ENCODE data around the gene ING4.

The ING4 gene

DNA sequence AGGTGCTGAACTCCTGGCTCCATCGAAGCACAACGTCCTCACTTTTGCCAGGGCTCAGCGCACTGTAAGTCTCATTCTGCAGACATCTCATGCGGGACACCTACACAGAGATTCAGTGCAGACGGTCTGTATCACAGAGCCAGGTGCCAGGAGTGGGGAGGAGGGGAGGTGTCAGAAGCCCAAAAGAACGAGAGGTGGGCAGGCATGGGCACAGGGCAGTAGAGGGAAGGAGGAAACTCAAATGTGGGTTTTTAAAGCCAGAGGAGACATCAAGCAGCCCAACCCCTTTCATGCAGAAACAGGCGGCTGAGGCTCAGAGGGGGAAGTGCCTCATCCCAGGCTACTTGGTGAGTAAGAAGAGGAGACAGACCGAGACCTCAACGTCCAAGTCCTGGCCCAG lies 24.6 kb downstream of the ING4 start:
- no peak for DNase-seq (ENCODE audit: low read depth in 2 of 2, low spot score in 1 of 2)

DNA sequence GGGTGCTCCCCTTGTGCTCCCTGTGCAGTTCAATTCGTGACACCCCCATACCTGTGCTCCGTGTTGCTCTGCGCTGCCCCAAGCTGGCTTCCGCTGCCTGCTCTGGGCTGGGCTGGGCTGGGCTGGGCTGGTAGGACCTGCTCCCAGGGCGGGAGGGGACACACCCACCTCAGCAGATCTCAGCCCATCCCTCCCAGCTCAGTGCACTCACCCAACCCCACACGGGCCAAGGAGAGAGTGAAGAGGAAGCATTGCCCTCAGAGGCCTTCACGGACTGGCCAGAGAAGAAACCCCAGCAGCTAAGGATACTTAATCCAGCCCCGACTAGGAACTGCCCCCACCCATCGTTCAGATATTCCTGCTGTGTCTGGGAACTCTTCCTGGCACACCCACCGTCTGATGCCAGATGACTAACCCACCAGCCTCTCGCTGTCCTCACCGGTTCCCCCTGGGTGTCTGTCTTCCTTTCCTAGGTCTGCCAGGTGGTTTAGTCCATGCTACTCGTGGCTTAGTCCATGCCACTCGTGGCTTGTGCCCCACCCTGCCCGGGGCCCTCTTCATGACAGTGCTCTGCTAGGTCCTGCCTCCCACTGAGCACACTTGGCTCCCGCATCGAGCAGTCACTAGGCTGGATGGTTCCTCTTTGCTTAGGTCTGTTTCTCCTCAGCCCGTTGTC lies 26.9 kb downstream of the ING4 start, which contains the start of gene LPAR5:
TSS of gene LPAR5 (minus strand) at position 104 of the 676 bp plus-strand sequence. CDS start 14,711 bp downstream, outside the sequence.
- no peak for DNase-seq (ENCODE audit: low read depth in 2 of 2, low spot score in 1 of 2)

- DNase-seq (ENCODE audit: low read depth in 2 of 2, low spot score in 1 of 2), result peak in 1 of 2 donors; percentile 52
Measured at GRCh38 chr12:6635375-6635855, 27.5 kb downstream of the ING4 start.

DNA sequence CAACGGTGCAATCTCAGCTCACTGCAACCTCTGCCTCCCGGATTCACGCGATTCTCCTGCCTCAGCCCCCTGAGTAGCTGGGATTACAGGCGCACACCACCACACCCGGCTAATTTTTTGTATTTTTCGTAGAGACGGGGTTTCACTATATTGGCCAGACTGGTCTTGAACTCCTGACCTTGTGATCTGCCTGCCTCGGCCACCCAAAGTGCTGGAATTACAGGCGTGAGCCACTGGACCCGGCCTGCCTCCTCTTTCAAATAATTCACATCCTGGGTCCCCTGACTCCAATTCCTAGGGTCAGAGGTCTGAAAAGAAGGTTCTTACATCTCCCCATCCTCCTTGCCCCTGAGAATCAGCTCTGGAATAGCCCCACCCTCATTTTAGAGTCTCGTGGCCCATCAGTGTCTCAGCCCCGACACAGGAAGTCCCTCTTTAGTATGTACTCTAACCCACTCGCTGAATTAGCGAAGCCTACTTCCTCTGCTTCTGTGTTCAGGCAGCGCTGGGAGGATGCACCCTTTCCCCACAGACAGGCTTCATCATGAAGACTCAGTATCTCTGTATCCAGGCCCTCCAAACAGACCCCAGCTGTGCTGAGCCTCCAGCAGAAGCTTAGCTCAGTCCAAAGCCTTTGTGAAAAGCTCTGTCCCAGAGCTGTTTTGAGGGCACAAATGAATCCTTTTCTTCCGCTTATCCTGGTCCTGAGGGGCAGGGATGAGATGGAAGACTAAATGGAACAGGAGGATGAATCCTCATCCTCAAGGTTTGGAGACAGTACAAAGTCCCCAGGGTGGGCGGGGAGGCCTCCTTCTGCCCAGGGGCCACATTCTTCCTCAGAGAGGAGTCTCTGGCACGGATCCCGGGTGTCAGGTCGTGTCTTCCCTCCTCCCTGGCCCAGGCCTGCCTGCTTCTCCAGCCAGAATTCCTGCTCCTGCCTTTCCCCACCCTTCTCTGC lies 30.6 kb downstream of the ING4 start:
- DNase-seq (ENCODE audit: low read depth in 2 of 2, low spot score in 1 of 2), result no peak

DNA sequence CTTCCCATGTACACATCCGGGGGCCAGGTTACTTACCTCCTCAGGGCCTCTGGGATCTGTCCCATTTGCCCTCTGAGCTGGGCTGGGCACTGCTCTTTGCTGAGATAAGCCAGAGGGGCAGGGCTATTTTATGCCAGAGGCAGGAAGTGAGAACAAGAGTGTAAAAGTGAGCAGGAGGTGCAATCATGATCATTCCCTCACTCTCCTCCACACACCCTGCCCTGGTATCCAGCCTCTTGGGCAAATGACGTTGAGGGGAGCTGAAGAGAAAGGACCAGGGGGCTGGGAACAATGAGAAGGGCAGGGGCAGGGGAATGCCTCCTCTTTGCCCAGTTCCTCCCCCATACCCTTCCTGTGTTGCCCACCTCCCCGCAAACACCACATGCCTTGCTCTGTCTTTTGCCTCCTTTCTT lies 31.4 kb downstream of the ING4 start:
- DNase-seq (ENCODE audit: low read depth in 2 of 2, low spot score in 1 of 2), result no peak

- DNase-seq (ENCODE audit: low read depth in 2 of 2, low spot score in 1 of 2), result no peak
Measured at GRCh38 chr12:6630736-6631135, 32.2 kb downstream of the ING4 start.

DNA sequence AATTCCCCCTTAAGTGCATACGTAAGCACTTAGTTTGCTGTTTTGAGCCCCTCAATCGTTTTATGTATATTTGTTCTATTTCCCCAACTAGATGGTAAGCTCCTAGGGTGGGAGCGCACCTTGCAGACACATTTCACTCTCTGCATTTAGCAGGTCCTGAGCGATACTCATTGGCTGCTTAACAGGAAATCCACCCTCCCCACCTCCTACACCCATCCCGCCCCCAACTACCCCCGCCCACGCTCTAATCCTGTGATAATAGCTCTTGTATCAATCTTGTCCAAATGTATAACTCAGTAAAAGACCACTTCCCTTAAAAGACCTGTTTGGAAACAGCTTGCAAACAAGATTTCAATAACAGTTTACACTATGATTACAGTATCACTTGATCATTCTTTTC lies 35.3 kb downstream of the ING4 start:
- DNase-seq (ENCODE audit: low read depth in 2 of 2, low spot score in 1 of 2), result no peak

DNA sequence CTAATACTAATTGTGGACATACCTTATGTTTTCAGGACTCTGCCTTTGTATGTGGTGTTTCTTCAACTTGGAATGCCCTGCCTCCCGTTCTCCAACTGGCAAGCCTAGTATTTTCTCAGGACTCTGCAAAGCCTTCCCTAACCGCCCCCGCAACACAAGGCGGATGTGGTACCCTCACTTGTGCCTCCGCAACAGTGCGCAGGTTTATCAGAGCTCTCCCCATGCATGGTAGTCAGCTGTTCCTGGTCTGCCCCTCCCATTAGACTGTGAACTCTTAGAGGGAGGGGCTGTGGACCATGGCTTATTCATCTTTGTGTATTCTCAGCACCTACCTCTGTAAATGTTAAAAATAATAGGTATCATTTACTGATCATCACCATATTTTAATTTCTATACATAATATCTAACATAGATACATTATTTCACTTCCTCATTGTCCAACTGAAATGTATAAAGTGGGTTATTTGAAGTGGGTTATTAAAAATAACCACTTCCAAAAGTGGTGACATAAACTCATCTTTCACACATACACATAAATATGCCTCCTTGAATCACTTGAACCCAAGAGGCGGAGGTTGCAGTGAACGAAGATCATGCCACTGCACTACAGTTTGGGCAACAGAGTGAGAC lies 36.1 kb downstream of the ING4 start:
- no peak for DNase-seq (ENCODE audit: low read depth in 2 of 2, low spot score in 1 of 2)

- no peak for DNase-seq (ENCODE audit: low read depth in 2 of 2, low spot score in 1 of 2)
Measured at GRCh38 chr12:6620885-6621274, 42.0 kb downstream of the ING4 start.

GRCh38 chr12:6620137-6620884 lies 42.6 kb downstream of the ING4 start:
- no peak for DNase-seq (ENCODE audit: low read depth in 2 of 2, low spot score in 1 of 2)

GRCh38 chr12:6618483-6619225 lies 44.3 kb downstream of the ING4 start:
- DNase-seq (ENCODE audit: low read depth in 2 of 2, low spot score in 1 of 2), result no peak

DNA sequence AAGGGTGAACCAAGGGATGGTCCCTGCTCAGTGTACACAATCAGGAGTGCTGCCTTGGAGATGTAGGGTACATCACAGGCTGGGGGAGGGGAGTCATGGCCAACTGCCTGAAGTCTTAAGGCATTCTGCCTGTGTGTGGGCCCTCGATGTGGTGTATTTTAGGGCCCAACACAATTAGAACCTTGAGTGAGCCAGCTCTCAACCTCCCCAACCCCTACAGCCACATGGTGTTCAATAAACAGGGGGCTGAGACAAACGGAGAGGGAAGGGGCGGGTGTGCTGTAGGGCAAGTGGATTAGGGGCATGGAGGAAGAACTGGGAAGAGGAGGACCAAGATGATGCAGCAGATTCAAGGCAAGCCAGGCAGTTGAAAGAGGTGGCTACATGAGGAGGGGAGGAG lies 47.1 kb downstream of the ING4 start:
- no peak for DNase-seq (ENCODE audit: low read depth in 2 of 2, low spot score in 1 of 2)

GRCh38 chr12:6614513-6615172 lies 48.3 kb downstream of the ING4 start:
- DNase-seq (ENCODE audit: low read depth in 2 of 2, low spot score in 1 of 2), result no peak

DNA sequence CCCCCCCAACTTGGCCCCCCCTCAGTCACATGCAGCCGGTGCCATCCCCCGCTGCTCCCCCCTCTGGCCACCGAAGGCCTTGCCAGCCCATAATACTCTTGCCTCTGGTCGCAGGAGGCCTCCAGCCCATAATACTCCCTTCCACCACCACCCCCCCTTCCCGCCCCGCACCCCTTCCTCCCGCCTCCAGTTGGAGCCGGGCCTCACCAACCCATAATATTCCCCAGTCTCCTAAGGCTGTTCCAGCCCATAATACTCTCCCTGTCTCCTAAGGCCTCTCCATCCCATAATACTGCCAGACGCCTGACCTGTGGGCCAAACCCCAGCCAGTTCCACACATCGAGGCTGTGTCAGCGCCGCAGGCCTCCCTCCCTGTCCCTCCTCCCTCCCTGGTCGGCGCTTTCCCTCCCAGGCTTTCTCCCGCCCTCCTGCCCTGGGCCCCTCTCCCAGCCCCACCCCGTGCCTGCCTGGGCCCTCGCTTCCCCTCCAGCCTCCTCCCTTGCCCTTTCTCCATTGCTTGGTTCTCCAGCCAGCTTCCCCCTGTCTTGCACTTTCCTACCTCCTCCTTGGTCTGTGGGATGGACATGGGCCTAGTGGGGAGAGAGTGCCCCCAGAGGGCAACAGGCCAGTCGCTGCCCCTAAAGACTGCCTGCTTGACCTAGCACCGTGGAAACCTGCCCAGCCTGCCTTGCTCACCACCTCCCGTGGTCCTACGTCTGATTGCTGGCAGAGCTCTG lies 49.0 kb downstream of the ING4 start:
- DNase-seq (ENCODE audit: low read depth in 2 of 2, low spot score in 1 of 2), result no peak

GRCh38 chr12:6613015-6613775 lies 49.7 kb downstream of the ING4 start:
- no peak for DNase-seq (ENCODE audit: low read depth in 2 of 2, low spot score in 1 of 2)

GRCh38 chr12:6612652-6613014 lies 50.3 kb downstream of the ING4 start:
- DNase-seq (ENCODE audit: low read depth in 2 of 2, low spot score in 1 of 2), result no peak

GRCh38 chr12:6612247-6612646 lies 50.7 kb downstream of the ING4 start:
- no peak for DNase-seq (ENCODE audit: low read depth in 2 of 2, low spot score in 1 of 2)

DNA sequence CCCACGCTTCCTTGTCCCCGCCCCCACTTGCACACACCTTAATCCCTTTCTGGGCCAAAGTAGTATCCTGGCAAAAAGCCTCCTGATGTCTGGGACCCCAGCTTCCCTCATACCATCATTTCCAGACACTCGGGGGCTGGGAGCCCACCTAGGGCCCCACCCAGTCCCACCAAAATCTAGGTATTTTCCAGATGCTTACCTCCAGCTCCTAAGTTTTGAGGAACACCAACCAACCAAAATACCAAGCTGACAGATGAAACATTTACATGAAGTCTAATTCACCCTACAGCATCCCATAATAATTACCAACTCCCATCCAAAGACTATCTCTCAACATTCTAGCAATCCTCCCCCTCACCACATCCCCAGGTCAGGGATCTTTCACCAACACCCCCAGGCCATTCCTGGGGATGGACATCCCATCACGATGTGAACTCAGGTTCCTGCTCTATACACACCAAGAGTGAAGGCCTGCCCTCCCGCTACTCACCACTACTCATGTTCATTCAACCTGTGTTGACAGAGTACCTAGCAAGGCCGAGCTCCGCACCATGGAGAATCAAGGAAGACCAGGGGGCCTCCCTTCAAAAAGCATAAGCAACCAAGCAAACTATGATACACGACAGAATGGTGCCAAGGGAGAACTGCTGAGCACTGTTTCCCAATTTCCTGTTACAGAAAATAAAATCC lies 54.2 kb downstream of the ING4 start:
- no peak for DNase-seq (ENCODE audit: low read depth in 2 of 2, low spot score in 1 of 2)
